ENCODE measurements around the gene KRTAP10-3. TPM values are rescaled to one million over a fixed set of nuclear protein-coding genes. Genes with fewer than 3 reads are reported as not detected.
"Not testable (repeated sequence)": the region's sequence is repeated elsewhere in the genome, so short reads cannot be mapped to it uniquely, and the experiment has no call there.

The KRTAP10-3 gene
- total and polyA plus RNA-seq, 2 of the 13 experiments (the other 11 are each of a cell fraction or from before 2014, with no cell fraction given) = not detected

GRCh38 chr21:44581158-44581557, 22.6 kb upstream of the KRTAP10-3 start:
- in situ Hi-C loops (cut with HindIII; ENCODE audit: extremely low pct_ligation_motif_present, low pct_unique_long_range_greater_than_20kb) = no loop called here
- POLR2A ChIA-PET = no interaction called here
- intact Hi-C loops (cut with micrococcal nuclease; ENCODE audit: unreplicated experiment) = no loop called here
- no peaks in the 10 kb centered on the region for H3K79me2 ChIP-seq (ENCODE audit: insufficient read depth, low read length)
- H3K4me2 ChIP-seq (ENCODE audit: low read depth, low read length) = no peak overlapping the region
- TF ChIP-seq GRHL1 (CRISPR knock-in tag; conservative IDR thresholded peaks at IDR 0.05) = no peak
- TF ChIP-seq HIC2 (CRISPR knock-in tag; IDR thresholded peaks at IDR 0.05; ENCODE audit: low read depth) = no peak
- TF ChIP-seq MEIS2 (CRISPR knock-in tag; IDR thresholded peaks at IDR 0.05) = no peak
- no peak for TF ChIP-seq ZNF343 (CRISPR knock-in tag; IDR thresholded peaks at IDR 0.05)
- no peak for TF ChIP-seq GLI4 (CRISPR knock-in tag; IDR thresholded peaks at IDR 0.05; ENCODE audit: borderline replicate concordance)
- TF ChIP-seq MAZ (IDR thresholded peaks at IDR 0.05; ENCODE audit: borderline replicate concordance, low read depth, low read length) = no peak
- TF ChIP-seq MAZ (CRISPR knock-in tag; IDR thresholded peaks at IDR 0.05; ENCODE audit: low read depth) = no peak
- TF ChIP-seq SRSF4 (IDR thresholded peaks at IDR 0.05; ENCODE audit: low read depth, low read length, poor library complexity, severe bottlenecking) = no peak
- TF ChIP-seq TAF1 (CRISPR knock-in tag; IDR thresholded peaks at IDR 0.05) = no peak
- no peak for TF ChIP-seq TFE3 (CRISPR knock-in tag; IDR thresholded peaks at IDR 0.05)
- 36% methylated on average over 3 of the region's 3 CpGs for WGBS (ENCODE audit: low lambda C conversion rate)
- BruUV-seq (replicated peaks) = no TSS peak
- no peak overlapping the region for H3K4me3 ChIP-seq (replicated peaks in 1 of 3; ENCODE audit: insufficient read depth in 1 of 3, low read depth in 2 of 3, low read length in 3 of 3)
- H3K9ac ChIP-seq (ENCODE audit: insufficient read depth, low read depth, low read length) = no peak overlapping the region
- H4K20me1 ChIP-seq (ENCODE audit: insufficient read depth, low read length) = no peaks in the 10 kb centered on the region
- H3K4me1 ChIP-seq (ENCODE audit: insufficient read depth, low read length) = no peaks in the 10 kb centered on the region
- no peaks in the 10 kb centered on the region for H3K36me3 ChIP-seq (replicated peaks in 1 of 2; ENCODE audit: control insufficient read depth in 1 of 2, insufficient read depth in 2 of 2, low read length in 2 of 2)
- CTCF ChIA-PET (ENCODE audit: low intra/inter-chr PET ratio, low total read pairs) = no interaction called here
- peaks cover 13% of the 10 kb centered on the region for H3K9me3 ChIP-seq (ENCODE audit: low read length)
- H3K27ac ChIP-seq (ENCODE audit: extremely low read length, insufficient read depth, low read length) = no peak overlapping the region
- no peak for DNase-seq (ENCODE audit: low spot score)
- H2AFZ ChIP-seq (ENCODE audit: low read length) = no peak overlapping the region
- peaks cover 0 to 9% of the 10 kb centered on the region in 2 experiments; a peak in 1 of 5 replicates for H3K27me3 ChIP-seq (ENCODE audit: control insufficient read depth in 1 of 2, insufficient read depth in 2 of 2, low read length in 2 of 2)
- no peak for ATAC-seq
- no peak for FAIRE-seq

GRCh38 chr21:44580231-44580821, 21.7 kb upstream of the KRTAP10-3 start, which contains the start of gene KRTAP10-5:
Gene KRTAP10-5, minus strand, starts transcription at chr21:44580604. Its CDS starts 26 bp downstream, at chr21:44580578.
- not testable (repeated sequence) for DNase-seq (ENCODE audit: low spot score); H3K4me3 ChIP-seq (replicated peaks in 1 of 3; ENCODE audit: insufficient read depth in 1 of 3, low read depth in 2 of 3, low read length in 3 of 3)

More at GRCh38 chr21:44580231-44580821, 21.7 kb upstream of the KRTAP10-3 start, which contains the start of gene KRTAP10-5:
- intact Hi-C loops (cut with micrococcal nuclease; ENCODE audit: unreplicated experiment); in situ Hi-C loops (cut with HindIII; ENCODE audit: extremely low pct_ligation_motif_present, low pct_unique_long_range_greater_than_20kb); FAIRE-seq; POLR2A ChIA-PET; BruUV-seq (replicated peaks); H3K4me1 ChIP-seq (ENCODE audit: insufficient read depth, low read length); H3K27me3 ChIP-seq (ENCODE audit: control insufficient read depth in 1 of 2, insufficient read depth in 2 of 2, low read length in 2 of 2); H2AFZ ChIP-seq (ENCODE audit: low read length); H3K9ac ChIP-seq (ENCODE audit: insufficient read depth, low read depth, low read length); CTCF ChIA-PET (ENCODE audit: low intra/inter-chr PET ratio, low total read pairs); ATAC-seq; H3K36me3 ChIP-seq (replicated peaks in 1 of 2; ENCODE audit: control insufficient read depth in 1 of 2, insufficient read depth in 2 of 2, low read length in 2 of 2); H3K4me2 ChIP-seq (ENCODE audit: low read depth, low read length); H3K79me2 ChIP-seq (ENCODE audit: insufficient read depth, low read length); H4K20me1 ChIP-seq (ENCODE audit: insufficient read depth, low read length); H3K27ac ChIP-seq (ENCODE audit: extremely low read length, insufficient read depth, low read length): not testable (repeated sequence)
- H3K9me3 ChIP-seq (ENCODE audit: low read length) = peaks cover 13% of the 10 kb centered on the region
- 66% methylated on average over 14 of the region's 19 CpGs for WGBS (ENCODE audit: low lambda C conversion rate)
